H1 (cell line): Measurements from ENCODE around the gene MRPL17. TPM values are rescaled to one million over a fixed set of nuclear protein-coding genes. Genes with fewer than 3 reads are reported as not detected.
A peak's percentile ranks its signal among the peaks of the same experiment; 100 is the strongest.

Experiments used
- CTCF ChIA-PET: fragments of 300-600 bp; sonication (Branson Sonifier 250); formaldehyde crosslinking; loops from one replicate; lab custom pipeline; 2021; ENCODE audit not compliant: partially characterized antibody; lab: Charles Lee
- POLR2A ChIA-PET: fragments of 300-600 bp; sonication (Branson Sonifier 250); formaldehyde crosslinking; loops from one replicate; lab custom pipeline; 2021; ENCODE audit warnings: inconsistent platforms; ENCODE audit not compliant: partially characterized antibody; lab: Charles Lee
- DNase-seq, 2 experiments: peaks; one replicate each; pipeline versions ENCODE4 v3.0.0 to v3.0.0-alpha.2; 2010 to 2022; ENCODE audit warnings: low spot score in 2 of 2, low read depth in 1 of 2, mixed read lengths in 1 of 2
- FAIRE-seq: peaks from 2 replicates; lab custom pipeline; 2011; peaks lifted over from hg19 to GRCh38; lab: Jason Lieb, UNC
- H2AFZ ChIP-seq: 2 replicates; pipeline ENCODE4 v1.8.1; 2012; ENCODE audit warnings: low read length, inconsistent platforms
- H2AK5ac ChIP-seq: 2 replicates; pipeline ENCODE4 v1.6.1; 2013; ENCODE audit warnings: low read depth, low read length
- H2BK120ac ChIP-seq: replicated peaks from 2 replicates; pipeline ENCODE3; 2013; ENCODE audit warnings: low read depth, low read length, inconsistent platforms
- H2BK12ac ChIP-seq: 2 replicates; pipeline ENCODE4 v1.6.1; 2013; ENCODE audit warnings: low read depth, low read length
- H2BK15ac ChIP-seq: 2 replicates; pipeline ENCODE4 v1.6.1; 2013; ENCODE audit warnings: low read length
- H2BK20ac ChIP-seq: 2 replicates; pipeline ENCODE4 v1.6.1; 2013; ENCODE audit warnings: low read length
- H2BK5ac ChIP-seq: 2 replicates; pipeline ENCODE4 v1.6.1; 2013; ENCODE audit warnings: low read depth, low read length
- H3K14ac ChIP-seq: 2 replicates; pipeline ENCODE4 v1.6.1; 2013; ENCODE audit warnings: inconsistent platforms; ENCODE audit not compliant: insufficient read length
- H3K18ac ChIP-seq: 2 replicates; pipeline ENCODE4 v1.6.1; 2013; ENCODE audit warnings: low read length; ENCODE audit errors: extremely low read depth
- H3K23ac ChIP-seq: 2 replicates; pipeline ENCODE4 v1.6.1; 2013; ENCODE audit warnings: inconsistent platforms; ENCODE audit not compliant: insufficient read length
- H3K23me2 ChIP-seq: 2 replicates; pipeline ENCODE4 v1.6.1; 2013; ENCODE audit warnings: low read depth, low read length
- H3K27ac ChIP-seq: 2 replicates; pipeline ENCODE4 v1.6.1; 2011; ENCODE audit warnings: low read depth, low read length, inconsistent platforms
- H3K27me3 ChIP-seq, 4 experiments: replicated peaks in 1 of 4; 1 replicate in 1 of 4; 2 replicates in 3 of 4; pipeline versions ENCODE4 v1.6.1 to v1.8.1; 2011 to 2013; ENCODE audit warnings: low read length in 3 of 4, mild to moderate bottlenecking in 3 of 4, inconsistent platforms in 2 of 4, mixed read lengths in 2 of 4, moderate library complexity in 1 of 4; ENCODE audit not compliant: control insufficient read depth in 3 of 4, insufficient read depth in 3 of 4; ENCODE audit errors: extremely low read depth in 1 of 4
- H3K36me3 ChIP-seq, 4 experiments: 2 replicates each; pipeline versions ENCODE4 v1.6.1 to v1.8.1; 2011 to 2013; ENCODE audit warnings: mild to moderate bottlenecking in 4 of 4, low read length in 3 of 4, moderate library complexity in 2 of 4, control low read depth in 1 of 4, inconsistent platforms in 1 of 4; ENCODE audit not compliant: insufficient read depth in 4 of 4, control insufficient read depth in 2 of 4
- H3K4ac ChIP-seq: replicated peaks from 2 replicates; pipeline ENCODE3; 2013; ENCODE audit warnings: low read length, low read depth, mixed read lengths, inconsistent platforms; ENCODE audit not compliant: insufficient read length
- H3K4me1 ChIP-seq, 4 experiments: replicated peaks in 1 of 4; 1 replicate in 1 of 4; 2 replicates in 3 of 4; pipeline versions ENCODE4 v1.6.1 to v1.8.1; 2011 to 2013; ENCODE audit warnings: low read length in 3 of 4, inconsistent platforms in 2 of 4, mixed read lengths in 1 of 4; ENCODE audit not compliant: insufficient read depth in 4 of 4, control insufficient read depth in 3 of 4
- H3K4me2 ChIP-seq, 2 experiments: 2 replicates each; pipeline versions ENCODE4 v1.6.1 to v1.8.1; 2011 to 2013; ENCODE audit warnings: low read depth in 2 of 2, low read length in 2 of 2, control low read depth in 1 of 2, inconsistent platforms in 1 of 2, mild to moderate bottlenecking in 1 of 2; ENCODE audit not compliant: insufficient read depth in 1 of 2
- H3K4me3 ChIP-seq, 4 experiments: fragments of 200-600, 300-600 bp in 1 of 4; sonication (generic), shearing (Covaris generic), sonication (Bioruptor Twin) in 1 of 4; 2 replicates each; pipeline versions ENCODE4 v1.5.1 to v1.8.1; 2011 to 2016; ENCODE audit warnings: low read length in 4 of 4, low read depth in 3 of 4, control low read depth in 2 of 4, inconsistent platforms in 2 of 4, mild to moderate bottlenecking in 2 of 4, mixed read lengths in 1 of 4, moderate library complexity in 1 of 4; ENCODE audit not compliant: insufficient read depth in 2 of 4; ENCODE audit errors: extremely low read depth in 1 of 4
- H3K56ac ChIP-seq: replicated peaks from 2 replicates; pipeline ENCODE3; 2013; ENCODE audit warnings: low read depth, mild to moderate bottlenecking, mixed read lengths, low read length, inconsistent platforms; ENCODE audit not compliant: insufficient read length
- H3K79me1 ChIP-seq: 2 replicates; pipeline ENCODE4 v1.6.1; 2013; ENCODE audit warnings: low read depth, low read length, control low read depth
- H3K79me2 ChIP-seq, 2 experiments: 2 replicates each; pipeline versions ENCODE4 v1.6.1 to v1.8.1; 2012 to 2013; ENCODE audit warnings: low read length in 2 of 2, mild to moderate bottlenecking in 2 of 2, inconsistent platforms in 1 of 2; ENCODE audit not compliant: insufficient read depth in 2 of 2, control insufficient read depth in 1 of 2
- H3K9ac ChIP-seq, 4 experiments: replicated peaks in 1 of 4; 1 replicate in 1 of 4; 2 replicates in 3 of 4; pipeline versions ENCODE4 v1.6.1 to v1.8.1; 2011 to 2013; ENCODE audit warnings: low read depth in 3 of 4, low read length in 3 of 4, control low read depth in 2 of 4, mild to moderate bottlenecking in 2 of 4, moderate library complexity in 2 of 4, inconsistent platforms in 1 of 4; ENCODE audit errors: extremely low read depth in 1 of 4
- H3K9me3 ChIP-seq, 2 experiments: 2 replicates each; pipeline versions ENCODE4 v1.6.1 to v1.8.1; 2012 to 2013; ENCODE audit warnings: mild to moderate bottlenecking in 2 of 2, moderate library complexity in 2 of 2, control low read depth in 1 of 2, inconsistent platforms in 1 of 2, low read depth in 1 of 2, low read length in 1 of 2, mixed read lengths in 1 of 2; ENCODE audit not compliant: insufficient read depth in 2 of 2
- H4K20me1 ChIP-seq, 2 experiments: replicated peaks in 1 of 2; 2 replicates each; pipeline versions ENCODE3 to v1.8.1; 2011 to 2013; ENCODE audit warnings: inconsistent platforms in 2 of 2, low read length in 2 of 2, mild to moderate bottlenecking in 1 of 2; ENCODE audit not compliant: insufficient read depth in 2 of 2, control insufficient read depth in 1 of 2
- H4K5ac ChIP-seq: 2 replicates; pipeline ENCODE4 v1.6.1; 2013; ENCODE audit warnings: low read length, low read depth, mixed read lengths, inconsistent platforms; ENCODE audit not compliant: insufficient read length
- H4K8ac ChIP-seq: 2 replicates; pipeline ENCODE4 v1.8.0; 2013; ENCODE audit warnings: mild to moderate bottlenecking, moderate library complexity, low read length, inconsistent platforms; ENCODE audit not compliant: insufficient read depth; ENCODE audit errors: extremely low read depth
- H4K91ac ChIP-seq: replicated peaks from 2 replicates; pipeline ENCODE3; 2013; ENCODE audit warnings: low read length, mixed read lengths, inconsistent platforms; ENCODE audit not compliant: insufficient read length
- BCL11A ChIP-seq, 2 experiments: IDR thresholded peaks; one replicate each; pipeline ENCODE4 v1.6.1; 2011; ENCODE audit warnings: low read depth in 2 of 2, low read length in 2 of 2, mild to moderate bottlenecking in 2 of 2
- CBX5 ChIP-seq: fragments of 300-800, 300-1000 bp; sonication (generic); IDR thresholded peaks from 2 replicates; pipeline ENCODE4 v1.7.1; 2016; ENCODE audit warnings: antibody characterized with exemption, low read length, low read depth
- CEBPB ChIP-seq: IDR thresholded peaks from 2 replicates; pipeline ENCODE4 v1.6.1; 2012; ENCODE audit warnings: low read depth, low read length
- CHD1 ChIP-seq: IDR thresholded peaks from 2 replicates; pipeline ENCODE4 v1.6.1; 2012; ENCODE audit warnings: low read depth, low read length, improper control_type of control experiment
- CREB1 ChIP-seq: IDR thresholded peaks from 2 replicates; pipeline ENCODE4 v1.6.1; 2012; ENCODE audit warnings: inconsistent platforms
- PHF8 ChIP-seq: fragments of 200-600 bp; sonication (generic); conservative IDR thresholded peaks from 2 replicates; pipeline ENCODE4 v1.7.1; 2012; ENCODE audit warnings: low read depth, mild to moderate bottlenecking, inconsistent platforms, low read length, moderate library complexity
- POLR2AphosphoS5 ChIP-seq: IDR thresholded peaks from 2 replicates; pipeline ENCODE4 v1.6.1; 2011; ENCODE audit warnings: low read depth, low read length
- RBBP5 ChIP-seq: IDR thresholded peaks from 2 replicates; pipeline ENCODE4 v1.7.1; 2012; ENCODE audit warnings: low read depth, mild to moderate bottlenecking, inconsistent platforms, low read length, moderate library complexity, borderline replicate concordance
- RXRA ChIP-seq: IDR thresholded peaks from 2 replicates; pipeline ENCODE4 v1.6.1; 2011; ENCODE audit warnings: low read depth, mild to moderate bottlenecking, low read length, moderate library complexity; ENCODE audit not compliant: insufficient read depth
- SIX5 ChIP-seq: IDR thresholded peaks from 2 replicates; pipeline ENCODE4 v1.6.1; 2011; ENCODE audit warnings: mild to moderate bottlenecking, low read depth, low read length
- SRF ChIP-seq: IDR thresholded peaks from 2 replicates; pipeline ENCODE4 v1.6.1; 2011; ENCODE audit warnings: mild to moderate bottlenecking, low read depth, low read length, moderate library complexity
- WGBS, 2 experiments: shearing (Covaris generic) in 1 of 2; methylation state at CpG; one replicate each; pipeline versions ENCODE4 v1.1.6 to v1.1.7; 2013 to 2015; ENCODE audit warnings: low lambda C conversion rate in 2 of 2, mixed read lengths in 2 of 2, inconsistent platforms in 1 of 2, low coverage in 1 of 2, missing lambda C conversion rate in 1 of 2; ENCODE audit not compliant: insufficient replicate concordance in 2 of 2, insufficient coverage in 1 of 2, insufficient read length in 1 of 2; ENCODE audit errors: extremely low coverage in 1 of 2, missing lambda C conversion rate in 1 of 2; 5-methylcytosine and 5-hydroxymethylcytosine counted together
- polyA plus RNA-seq, 7 experiments: library from polyadenylated mRNA; depleted of rRNA in 3 of 7; stranded (reverse) in 5 of 7; unstranded in 2 of 7; fragments of >200 nt in 5 of 7; fragments of 200-250 nt in 2 of 7; gene quantifications; 1 replicate in 5 of 7; 2 replicates in 1 of 7; 4 replicates in 1 of 7; pipeline versions ENCODE4 v1.2.1 to v1.2.3, GENCODE V29; 2011 to 2013; ENCODE audit warnings: missing spikeins in 2 of 7, mixed read lengths in 2 of 7
- total RNA-seq: library from RNA; stranded (reverse); fragmentation: NEBNext Ultra II Directional; extraction: Animal tissue kit (Norgen Biotek cat#: 25700); gene quantifications from 2 replicates; pipeline ENCODE4 v1.2.1, GENCODE V29; 2021
- TF ChIP-seq, protein P1 (sequence below), 3 experiments: IDR thresholded peaks; 1 replicate in 2 of 3; 2 replicates in 1 of 3; pipeline versions ENCODE4 v1.5.1 to v1.6.1; 2011; ENCODE audit warnings: low read length in 3 of 3, mild to moderate bottlenecking in 3 of 3, inconsistent platforms in 2 of 3, low read depth in 1 of 3, moderate library complexity in 1 of 3; ENCODE audit not compliant: insufficient read depth in 1 of 3; ENCODE audit errors: control extremely low read depth in 1 of 3

Gene MRPL17
- total and polyA plus RNA-seq, 2 of the 8 experiments (the other 6 are each of a cell fraction or from before 2014, with no cell fraction given): 55.7 to 70.5 TPM

DNA sequence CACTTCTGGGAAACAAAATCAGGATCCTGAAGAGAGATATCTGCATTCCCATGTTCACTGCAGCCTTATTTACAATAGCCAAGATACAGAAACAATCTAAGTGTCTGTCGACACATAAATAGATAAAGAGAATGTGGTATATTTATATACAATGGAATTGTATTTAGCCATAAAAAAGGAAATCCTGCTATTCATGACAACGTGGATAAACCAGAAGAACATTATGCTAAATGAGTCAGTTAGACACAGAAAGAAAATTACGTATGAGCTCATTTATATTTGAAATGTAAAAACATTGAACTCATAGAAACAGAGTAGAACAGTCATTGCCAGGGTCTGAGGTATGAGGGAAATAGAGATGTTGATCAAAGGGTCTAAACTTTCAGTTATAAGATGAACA, 6.1 kb downstream of the MRPL17 start:
- Histone ChIP-seq H3K56ac (no peak overlapping the region), H3K4me2 (no peak overlapping the region), H3K4ac (no peak overlapping the region), H2AFZ (no peak overlapping the region), H3K23ac (no peak overlapping the region), H3K9me3 (no peaks in the 10 kb centered on the region), H2AK5ac (no peak overlapping the region), H2BK12ac (no peak overlapping the region), H3K14ac (no peak overlapping the region), H3K4me1 (peaks cover 0 to 5% (median 1%) of the 10 kb centered on the region in 4 experiments; a peak in 2 of 7 replicates), H4K91ac (no peak overlapping the region), H3K27me3 (no peaks in the 10 kb centered on the region; a peak in 2 of 7 replicates), H3K4me3 (no peak overlapping the region), H3K79me1 (no peaks in the 10 kb centered on the region), H2BK5ac (no peak overlapping the region), H2BK15ac (no peak overlapping the region), H3K18ac (no peak overlapping the region), H4K8ac (no peak overlapping the region), H2BK20ac (no peak overlapping the region), H4K20me1 (peaks cover 0 to 6% of the 10 kb centered on the region in 2 experiments), H3K79me2 (peaks cover 0 to 12% of the 10 kb centered on the region in 2 experiments; a peak in 2 of 4 replicates), H2BK120ac (no peak overlapping the region), H3K23me2 (peaks cover 2% of the 10 kb centered on the region; the same call in 1 of the 2 replicates), H3K9ac (peak overlapping the region in 1 of 4 experiments; percentile 34; a peak in 1 of 7 replicates), H4K5ac (no peak overlapping the region), H3K36me3 (peaks cover 9 to 19% (median 14%) of the 10 kb centered on the region in 4 experiments; a peak in 7 of 8 replicates), H3K27ac (no peak overlapping the region)
- no peak for DNase-seq
- CTCF ChIA-PET: interaction anchor here (0.7 to 1.3 kb wide), 2 partner anchors 9 to 146 kb away, joined by 3 to 5 read pairs; no protein-coding TSS in a partner anchor
- WGBS, 2 experiments: 81% methylated on average over 3 of the region's 3 CpGs; no CpG with 5 or more reads in 1 of the 2 experiments
- POLR2A ChIA-PET: interaction anchor here (1.5 kb wide), 1 partner anchor 9 kb away, joined by 7 read pairs; no protein-coding TSS in a partner anchor
- no peak for FAIRE-seq
- TF ChIP-seq CREB1 (no peak), CBX5 (no peak), SIX5 (no peak), POLR2AphosphoS5 (no peak), CEBPB (no peak), PHF8 (no peak), CHD1 (no peak), RBBP5 (no peak), BCL11A (IDR thresholded peaks at IDR 0.05; ENCODE audit: low read depth in 2 of 2, low read length in 2 of 2) (no peak), SRF (no peak), RXRA (no peak)
- TF ChIP-seq, protein P1, sequence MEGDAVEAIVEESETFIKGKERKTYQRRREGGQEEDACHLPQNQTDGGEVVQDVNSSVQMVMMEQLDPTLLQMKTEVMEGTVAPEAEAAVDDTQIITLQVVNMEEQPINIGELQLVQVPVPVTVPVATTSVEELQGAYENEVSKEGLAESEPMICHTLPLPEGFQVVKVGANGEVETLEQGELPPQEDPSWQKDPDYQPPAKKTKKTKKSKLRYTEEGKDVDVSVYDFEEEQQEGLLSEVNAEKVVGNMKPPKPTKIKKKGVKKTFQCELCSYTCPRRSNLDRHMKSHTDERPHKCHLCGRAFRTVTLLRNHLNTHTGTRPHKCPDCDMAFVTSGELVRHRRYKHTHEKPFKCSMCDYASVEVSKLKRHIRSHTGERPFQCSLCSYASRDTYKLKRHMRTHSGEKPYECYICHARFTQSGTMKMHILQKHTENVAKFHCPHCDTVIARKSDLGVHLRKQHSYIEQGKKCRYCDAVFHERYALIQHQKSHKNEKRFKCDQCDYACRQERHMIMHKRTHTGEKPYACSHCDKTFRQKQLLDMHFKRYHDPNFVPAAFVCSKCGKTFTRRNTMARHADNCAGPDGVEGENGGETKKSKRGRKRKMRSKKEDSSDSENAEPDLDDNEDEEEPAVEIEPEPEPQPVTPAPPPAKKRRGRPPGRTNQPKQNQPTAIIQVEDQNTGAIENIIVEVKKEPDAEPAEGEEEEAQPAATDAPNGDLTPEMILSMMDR (IDR thresholded peaks at IDR 0.05; ENCODE audit: control extremely low read depth in 1 of 3, insufficient read depth in 1 of 3, low read depth in 1 of 3, low read length in 3 of 3): no peak
